Activated CD4-positive, alpha-beta memory T cell treated with anti-CD3 and anti-CD28 coated beads for 36 hours (primary cell): ENCODE results near the gene LY6G5B. TPM values are rescaled to one million over a fixed set of nuclear protein-coding genes. Genes with fewer than 3 reads are reported as not detected.

Experiments used
- CTCF ChIA-PET: fragments of 350-600 bp; sonication (Branson Sonifier 250); formaldehyde crosslinking; loops from one replicate; lab custom pipeline; 2021; ENCODE audit warnings: antibody characterized with exemption, inconsistent platforms; lab: Charles Lee
- POLR2A ChIA-PET: fragments of 350-600 bp; sonication (Branson Sonifier 250); formaldehyde crosslinking; loops from one replicate; lab custom pipeline; 2021; ENCODE audit warnings: antibody characterized with exemption; lab: Charles Lee
- DNase-seq: peaks from one replicate; pipeline ENCODE4 v3.0.0-alpha.2; 2020
- H3K27ac Mint-ChIP-seq: one replicate; pipeline ENCODE4 v1.8.0; 2021; ENCODE audit warnings: mixed read lengths
- H3K27me3 Mint-ChIP-seq: one replicate; pipeline ENCODE4 v1.8.0; 2021; ENCODE audit warnings: mixed read lengths
- H3K36me3 Mint-ChIP-seq: one replicate; pipeline ENCODE4 v1.8.0; 2021; ENCODE audit warnings: mixed read lengths
- H3K4me1 Mint-ChIP-seq: one replicate; pipeline ENCODE4 v1.8.0; 2021; ENCODE audit warnings: low read depth, mixed read lengths
- H3K4me3 Mint-ChIP-seq: one replicate; pipeline ENCODE4 v1.8.0; 2021; ENCODE audit warnings: mild to moderate bottlenecking, mixed read lengths
- H3K9me3 Mint-ChIP-seq: one replicate; pipeline ENCODE4 v1.8.0; 2021; ENCODE audit warnings: mixed read lengths
- intact Hi-C: fragments of 100-400 bp; cut with micrococcal nuclease; formaldehyde crosslinking; loops from one replicate; pipeline ENCODE4 v1.15.1; 2023
- total RNA-seq, 2 experiments: library from RNA; stranded (reverse); gene quantifications; one replicate each; pipeline ENCODE4 v1.2.3, GENCODE V29; 2021

LY6G5B gene
- total RNA-seq, 2 experiments from 2014 or later: 9.2 to 11.6 TPM

- peak within 1 kb of the TSS; percentile 88 for H3K4me3 Mint-ChIP-seq
Observed at GRCh38 chr6:31664790-31665500, 4.8 kb upstream of the LY6G5B start, which contains the start of gene GPANK1. GPANK1 (minus strand) TSS chr6:31664997; CDS start chr6:31664478, 519 bp downstream.

DNA sequence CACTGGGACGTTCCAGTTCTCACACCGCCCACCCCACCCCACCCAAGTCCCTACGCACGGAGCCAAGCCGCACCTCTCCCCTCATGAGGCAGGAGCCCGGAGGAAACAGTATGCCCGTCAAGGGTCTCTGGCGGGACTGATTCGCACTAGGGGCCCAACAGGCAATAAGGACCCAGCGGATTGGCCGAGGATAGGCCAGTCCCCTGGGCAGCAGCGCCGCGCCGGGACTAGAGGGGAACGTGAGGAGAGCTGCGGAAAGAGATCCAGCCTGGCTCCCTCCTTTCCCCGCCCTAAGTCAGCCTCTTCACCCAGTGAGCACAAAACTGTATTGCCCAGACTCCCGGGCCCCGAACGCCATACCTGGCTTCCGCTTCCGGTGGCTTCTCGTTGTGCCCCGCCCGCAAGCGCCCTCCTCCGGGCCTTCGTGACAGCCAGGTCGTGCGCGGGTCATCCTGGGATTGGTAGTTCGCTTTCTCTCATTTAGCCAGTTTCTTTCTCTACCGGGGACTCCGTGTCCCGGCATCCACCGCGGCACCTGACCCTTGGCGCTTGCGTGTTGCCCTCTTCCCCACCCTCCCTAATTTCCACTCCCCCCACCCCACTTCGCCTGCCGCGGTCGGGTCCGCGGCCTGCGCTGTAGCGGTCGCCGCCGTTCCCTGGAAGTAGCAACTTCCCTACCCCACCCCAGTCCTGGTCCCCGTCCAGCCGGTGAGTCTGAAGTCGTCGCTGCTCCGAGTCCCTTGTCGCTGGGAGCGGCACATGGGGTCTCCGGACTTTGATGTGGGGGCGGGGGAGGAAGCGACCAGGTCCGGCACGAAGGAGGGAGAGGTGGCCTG lies 4.1 kb upstream of the LY6G5B start, which contains the start of gene CSNK2B:
Gene CSNK2B (plus strand): TSS at position 580 of the 836 bp plus-strand sequence. CDS start 752 bp downstream, outside the sequence.
- DNase-seq: peak; percentile 99
- no peaks in the 10 kb centered on the region for H3K9me3 Mint-ChIP-seq
- no peaks in the 10 kb centered on the region for H3K27me3 Mint-ChIP-seq
- ChIA-PET POLR2A (interaction anchor here (0.6 to 6.0 kb wide), 12 partner anchors 12 to 197 kb away, joined by 3 to 92 read pairs (median 4); partner anchors contain the start of genes APOM, BAG6, CLIC1 and DDX39B), CTCF (interaction anchor here (1.0 to 1.1 kb wide), 2 partner anchors 24 to 73 kb away, joined by 3 to 4 read pairs; no protein-coding TSS in a partner anchor)
- H3K4me1 Mint-ChIP-seq: peaks cover 61% of the 10 kb centered on the region
- peak within 1 kb of the TSS; percentile 95 for H3K27ac Mint-ChIP-seq
- intact Hi-C loops: loop anchor here (1.0 to 2.0 kb wide), 10 partner anchors 13 to 293 kb away; partner anchors contain the start of genes ABHD16A, BAG6, EHMT2 and HSPA1B
- H3K4me3 Mint-ChIP-seq: peak within 1 kb of the TSS; percentile 88
- peaks cover 66% of the 10 kb centered on the region for H3K36me3 Mint-ChIP-seq

More at GRCh38 chr6:31664790-31665500, 4.8 kb upstream of the LY6G5B start, which contains the start of gene GPANK1:
- intact Hi-C loops: loop anchor here (1.0 to 2.0 kb wide), 11 partner anchors 13 to 463 kb away; partner anchors contain the start of genes ABHD16A, ATF6B, BAG6 and EHMT2
- Mint-ChIP-seq H3K9me3 (no peaks in the 10 kb centered on the region), H3K27me3 (no peaks in the 10 kb centered on the region), H3K27ac (peak within 1 kb of the TSS; percentile 95), H3K36me3 (peaks cover 63% of the 10 kb centered on the region), H3K4me1 (peaks cover 63% of the 10 kb centered on the region)
- CTCF ChIA-PET: interaction anchor here (0.8 to 2.2 kb wide), 6 partner anchors 11 to 104 kb away, joined by 3 to 8 read pairs (median 4); partner anchors contain the start of genes BAG6 and LST1
- DNase-seq: peak; percentile 94
- POLR2A ChIA-PET: interaction anchor here (0.6 to 6.0 kb wide), 15 partner anchors 11 to 1305 kb away, joined by 3 to 92 read pairs (median 3); partner anchors contain the start of genes APOM, BAG6, CLIC1 and DDX39B

GRCh38 chr6:31666337-31666965 lies 3.3 kb upstream of the LY6G5B start:
- Mint-ChIP-seq H3K4me3 (peak overlapping the region; percentile 88), H3K27me3 (no peaks in the 10 kb centered on the region), H3K27ac (peak overlapping the region; percentile 95), H3K4me1 (peaks cover 54% of the 10 kb centered on the region), H3K9me3 (no peaks in the 10 kb centered on the region), H3K36me3 (peaks cover 67% of the 10 kb centered on the region)
- no peak for DNase-seq
- CTCF ChIA-PET: no interaction called here
- intact Hi-C loops: no loop called here
- POLR2A ChIA-PET: no interaction called here

- H3K27ac Mint-ChIP-seq: no peak overlapping the region
- ChIA-PET POLR2A (no interaction called here), CTCF (no interaction called here)
- H3K4me3 Mint-ChIP-seq: no peak overlapping the region
- intact Hi-C loops: no loop called here
- no peaks in the 10 kb centered on the region for H3K9me3 Mint-ChIP-seq
- peaks cover 12% of the 10 kb centered on the region for H3K36me3 Mint-ChIP-seq
- peaks cover 10% of the 10 kb centered on the region for H3K4me1 Mint-ChIP-seq
- no peak for DNase-seq
- no peaks in the 10 kb centered on the region for H3K27me3 Mint-ChIP-seq
Observed at GRCh38 chr6:31676322-31676903, 6.6 kb downstream of the LY6G5B start.

DNA sequence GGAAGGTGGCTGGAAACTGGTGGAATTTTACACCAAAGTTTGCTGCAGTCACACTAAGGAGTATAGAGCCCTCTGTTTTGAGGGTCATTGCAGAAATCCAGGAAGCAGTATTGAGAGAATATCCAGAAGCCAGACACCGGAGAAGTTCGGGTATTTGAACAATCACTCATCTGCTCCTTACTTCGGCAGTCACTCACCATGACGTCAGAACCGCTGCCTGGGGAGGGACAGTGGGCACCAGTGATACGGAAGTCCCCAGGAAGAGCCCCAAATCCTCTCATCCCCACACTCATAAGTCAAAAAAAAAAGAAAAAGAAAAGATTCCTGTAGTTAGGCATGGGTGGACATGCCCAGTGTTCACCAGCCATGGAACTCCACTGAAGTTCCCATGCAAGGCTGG lies 7.1 kb downstream of the LY6G5B start:
- peaks cover 15% of the 10 kb centered on the region for H3K4me1 Mint-ChIP-seq
- no peak for DNase-seq
- H3K36me3 Mint-ChIP-seq: peaks cover 11% of the 10 kb centered on the region
- H3K4me3 Mint-ChIP-seq: no peak overlapping the region
- intact Hi-C loops: no loop called here
- POLR2A ChIA-PET: no interaction called here
- H3K27me3 Mint-ChIP-seq: no peaks in the 10 kb centered on the region
- CTCF ChIA-PET: no interaction called here
- no peak overlapping the region for H3K27ac Mint-ChIP-seq
- no peaks in the 10 kb centered on the region for H3K9me3 Mint-ChIP-seq

DNA sequence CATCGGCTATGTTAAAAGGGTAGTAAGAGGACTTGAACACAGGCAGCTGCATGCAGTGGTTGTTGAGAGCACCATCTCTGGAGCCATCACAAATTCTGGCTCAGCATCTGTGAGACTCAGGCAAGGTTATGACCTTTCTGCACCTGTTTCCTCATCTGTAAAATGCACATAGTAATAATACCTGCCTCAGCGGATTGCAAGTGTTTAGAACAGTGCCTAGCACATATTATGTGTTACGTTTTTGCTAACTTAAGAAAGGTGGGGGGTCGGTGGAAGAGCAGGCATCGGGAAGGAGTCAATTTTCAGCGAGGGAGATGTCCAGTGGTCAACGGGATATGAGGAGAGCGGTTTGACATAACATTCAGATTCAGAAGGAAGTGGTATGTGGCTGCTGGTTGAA lies 8.2 kb downstream of the LY6G5B start:
- intact Hi-C loops: no loop called here
- ChIA-PET CTCF (interaction anchor here (0.6 to 1.2 kb wide), 2 partner anchors 113 to 229 kb away, joined by 3 to 4 read pairs; no protein-coding TSS in a partner anchor), POLR2A (no interaction called here)
- no peak overlapping the region for H3K4me3 Mint-ChIP-seq
- H3K4me1 Mint-ChIP-seq: peaks cover 15% of the 10 kb centered on the region
- H3K27ac Mint-ChIP-seq: no peak overlapping the region
- H3K27me3 Mint-ChIP-seq: no peaks in the 10 kb centered on the region
- no peaks in the 10 kb centered on the region for H3K9me3 Mint-ChIP-seq
- no peak for DNase-seq
- peaks cover 4% of the 10 kb centered on the region for H3K36me3 Mint-ChIP-seq

- no peaks in the 10 kb centered on the region for H3K36me3 Mint-ChIP-seq
- ChIA-PET POLR2A (interaction anchor here (0.8 to 1.0 kb wide), 3 partner anchors 16 to 89 kb away, joined by 3 read pairs; partner anchors contain the start of gene GPANK1), CTCF (interaction anchor here (0.7 to 1.5 kb wide), 17 partner anchors 9 to 279 kb away, joined by 3 to 10 read pairs (median 3); partner anchors contain the start of genes MSH5, NELFE and SKIC2)
- H3K4me3 Mint-ChIP-seq: peak within 1 kb of the TSS; percentile 76
- intact Hi-C loops: loop anchor here (1.0 to 5.0 kb wide), 3 partner anchors 58 to 272 kb away; no protein-coding TSS in a partner anchor
- H3K27ac Mint-ChIP-seq: peak within 1 kb of the TSS; percentile 44
- H3K4me1 Mint-ChIP-seq: peaks cover 15% of the 10 kb centered on the region
- H3K27me3 Mint-ChIP-seq: no peaks in the 10 kb centered on the region
- DNase-seq: peak; percentile 82
- H3K9me3 Mint-ChIP-seq: no peaks in the 10 kb centered on the region
Observed at GRCh38 chr6:31680226-31681134, 10.7 kb downstream of the LY6G5B start, which contains the start of gene LY6G5C. LY6G5C (minus strand) TSS chr6:31681067; CDS start chr6:31680373, 694 bp downstream.

DNA sequence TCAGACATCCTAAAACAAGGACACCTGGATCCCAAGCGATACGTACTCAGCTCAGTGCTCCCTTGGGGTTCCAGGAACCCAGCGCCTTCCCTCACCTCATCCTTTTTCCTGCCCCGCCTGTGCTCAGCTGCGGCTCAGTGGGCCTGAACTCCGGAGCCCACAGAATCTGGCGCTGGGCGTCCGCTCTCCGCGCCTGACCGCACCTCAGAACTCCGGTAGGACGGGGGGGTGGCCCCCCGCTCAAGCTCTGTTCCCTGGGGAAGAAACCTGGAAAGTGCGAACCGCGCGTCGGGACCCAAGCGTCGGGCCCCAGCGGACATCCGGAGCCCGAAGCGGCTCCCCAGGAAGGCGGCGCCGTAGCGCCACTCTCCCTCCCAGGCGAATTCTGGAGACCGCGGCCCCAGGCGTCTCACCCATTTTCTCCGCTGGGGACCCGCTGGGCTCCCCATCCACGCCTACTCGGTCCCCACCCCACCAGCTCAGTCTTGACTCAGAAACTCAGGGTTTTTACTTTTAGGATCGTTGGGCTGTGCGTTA lies 11.4 kb downstream of the LY6G5B start:
- Mint-ChIP-seq H3K4me1 (peaks cover 15% of the 10 kb centered on the region), H3K27me3 (no peaks in the 10 kb centered on the region), H3K36me3 (peaks cover 2% of the 10 kb centered on the region), H3K4me3 (peak overlapping the region; percentile 76), H3K27ac (peak overlapping the region; percentile 44), H3K9me3 (no peaks in the 10 kb centered on the region)
- POLR2A ChIA-PET: interaction anchor here (0.5 to 1.0 kb wide), 4 partner anchors 17 to 124 kb away, joined by 3 read pairs; partner anchors contain the start of gene GPANK1
- CTCF ChIA-PET: interaction anchor here (0.7 to 1.5 kb wide), 14 partner anchors 8 to 278 kb away, joined by 3 to 10 read pairs (median 4); partner anchors contain the start of genes MSH5, NELFE and SKIC2
- intact Hi-C loops: loop anchor here (2.0 to 5.0 kb wide), 2 partner anchors 58 to 271 kb away; no protein-coding TSS in a partner anchor
- DNase-seq: peak; percentile 67

DNA sequence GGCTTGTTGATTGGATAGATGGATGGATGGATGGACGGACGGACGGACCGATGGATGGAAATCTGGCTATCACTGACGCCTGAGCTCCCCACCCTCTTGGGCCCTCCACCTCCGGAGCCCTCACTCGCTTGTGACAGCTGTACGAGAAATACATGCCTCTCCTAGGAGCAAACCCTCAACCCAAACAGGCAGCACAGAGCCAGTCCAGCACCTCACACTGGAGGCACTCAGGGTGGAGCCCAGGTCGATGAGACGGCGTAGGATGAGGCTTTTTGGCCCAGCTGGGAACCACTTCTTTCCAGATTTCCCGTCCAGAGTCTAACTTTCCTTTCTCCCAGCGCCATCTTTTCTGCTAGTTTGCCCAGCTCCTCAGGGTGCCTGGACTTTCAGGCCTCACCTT lies 13.8 kb downstream of the LY6G5B start:
- H3K4me1 Mint-ChIP-seq: peaks cover 15% of the 10 kb centered on the region
- no peak overlapping the region for H3K4me3 Mint-ChIP-seq
- intact Hi-C loops: loop anchor here (5.0 kb wide), 1 partner anchor 269 kb away; no protein-coding TSS in a partner anchor
- CTCF ChIA-PET: interaction anchor here (1.1 to 2.0 kb wide), 3 partner anchors 9 to 147 kb away, joined by 3 to 7 read pairs (median 4); no protein-coding TSS in a partner anchor
- peaks cover 8% of the 10 kb centered on the region for H3K36me3 Mint-ChIP-seq
- no peaks in the 10 kb centered on the region for H3K9me3 Mint-ChIP-seq
- POLR2A ChIA-PET: no interaction called here
- no peaks in the 10 kb centered on the region for H3K27me3 Mint-ChIP-seq
- no peak for DNase-seq
- no peak overlapping the region for H3K27ac Mint-ChIP-seq
